Measurements from ENCODE around the gene DNAJB14.
A peak's percentile ranks its signal among the peaks of the same experiment; 100 is the strongest.

Gene DNAJB14

DNA sequence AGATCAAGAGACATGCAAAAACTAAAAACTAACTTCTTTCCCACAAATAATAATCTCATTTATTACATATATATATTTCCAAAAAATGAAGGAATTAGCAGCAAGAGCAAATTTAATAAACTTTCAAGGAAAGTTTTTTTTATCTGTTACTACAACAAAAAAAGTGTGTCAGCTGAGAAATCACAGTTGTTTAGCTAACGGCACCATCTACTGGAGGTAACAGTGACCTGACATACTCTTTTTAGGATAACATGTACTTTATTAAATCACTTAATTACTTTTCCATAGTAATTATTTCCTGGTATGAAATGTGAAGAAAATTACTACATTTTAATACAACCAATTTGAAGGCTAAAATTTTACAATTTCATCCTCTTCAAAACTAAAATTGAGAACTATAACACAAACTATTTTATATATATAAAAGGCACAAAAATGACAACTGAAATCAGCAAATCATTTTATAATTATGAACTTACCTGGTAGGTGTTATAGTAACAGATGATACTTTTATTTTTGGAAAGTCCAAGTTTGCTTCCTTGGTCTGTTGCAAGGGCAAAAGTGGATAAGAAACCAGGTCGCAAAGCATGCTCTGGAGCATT, 61.3 kb downstream of the DNAJB14 start:
- in situ Hi-C loops (cut with HindIII; ENCODE audit: low pct_ligation_motif_present, low pct_unique_long_range_greater_than_20kb, low sequenced_read_pairs): no loop called here

GRCh38 chr4:99879458-99879857, 67.0 kb downstream of the DNAJB14 start:
- in situ Hi-C loops (cut with HindIII; ENCODE audit: low pct_ligation_motif_present, low pct_unique_long_range_greater_than_20kb, low sequenced_read_pairs): no loop called here
- no peak for DNase-seq

More for the DNA sequence above, 61.3 kb downstream of the DNAJB14 start:
- DNase-seq: peak; percentile 53

GRCh38 chr4:99878604-99879003, 67.8 kb downstream of the DNAJB14 start:
- in situ Hi-C loops (cut with HindIII; ENCODE audit: low pct_ligation_motif_present, low pct_unique_long_range_greater_than_20kb, low sequenced_read_pairs): no loop called here
- no peak for DNase-seq

GRCh38 chr4:99876946-99877345, 69.5 kb downstream of the DNAJB14 start:
- DNase-seq: no peak
- in situ Hi-C loops (cut with HindIII; ENCODE audit: low pct_ligation_motif_present, low pct_unique_long_range_greater_than_20kb, low sequenced_read_pairs): no loop called here

GRCh38 chr4:99875071-99875470, 71.3 kb downstream of the DNAJB14 start:
- no peak for DNase-seq
- in situ Hi-C loops (cut with HindIII; ENCODE audit: low pct_ligation_motif_present, low pct_unique_long_range_greater_than_20kb, low sequenced_read_pairs): no loop called here

GRCh38 chr4:99872570-99872969, 73.8 kb downstream of the DNAJB14 start:
- in situ Hi-C loops (cut with HindIII; ENCODE audit: low pct_ligation_motif_present, low pct_unique_long_range_greater_than_20kb, low sequenced_read_pairs): no loop called here
- no peak for DNase-seq

GRCh38 chr4:99868126-99868596, 78.3 kb downstream of the DNAJB14 start:
- no peak for DNase-seq
- in situ Hi-C loops (cut with HindIII; ENCODE audit: low pct_ligation_motif_present, low pct_unique_long_range_greater_than_20kb, low sequenced_read_pairs): no loop called here

DNA sequence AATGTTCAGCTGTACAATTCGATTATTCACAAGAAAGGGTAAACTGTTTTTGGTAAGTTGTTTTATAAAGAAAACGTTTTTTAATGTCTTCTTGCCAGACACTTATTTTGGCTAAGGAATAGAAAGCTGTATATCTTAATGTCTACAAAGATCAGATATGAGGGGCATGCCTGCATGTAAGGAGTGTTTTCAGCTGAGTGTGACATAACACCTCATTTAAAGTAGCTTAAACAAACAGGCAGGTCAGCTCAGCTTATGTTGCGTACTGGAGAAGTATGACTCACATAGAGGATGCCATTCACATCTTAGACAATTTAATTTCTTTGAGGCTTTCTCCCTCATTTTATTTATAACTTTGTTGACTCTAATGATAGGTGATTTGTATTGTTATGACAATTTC, 82.6 kb downstream of the DNAJB14 start:
- in situ Hi-C loops (cut with HindIII; ENCODE audit: low pct_ligation_motif_present, low pct_unique_long_range_greater_than_20kb, low sequenced_read_pairs): no loop called here

GRCh38 chr4:99861120-99861905, 85.1 kb downstream of the DNAJB14 start:
- no peak for DNase-seq
- in situ Hi-C loops (cut with HindIII; ENCODE audit: low pct_ligation_motif_present, low pct_unique_long_range_greater_than_20kb, low sequenced_read_pairs): no loop called here

More for the DNA sequence above, 82.6 kb downstream of the DNAJB14 start:
- DNase-seq: no peak

GRCh38 chr4:99860521-99860920, 85.9 kb downstream of the DNAJB14 start:
- in situ Hi-C loops (cut with HindIII; ENCODE audit: low pct_ligation_motif_present, low pct_unique_long_range_greater_than_20kb, low sequenced_read_pairs): no loop called here

GRCh38 chr4:99859618-99860017, 86.8 kb downstream of the DNAJB14 start:
- DNase-seq: no peak

More at GRCh38 chr4:99860521-99860920, 85.9 kb downstream of the DNAJB14 start:
- DNase-seq: no peak

DNA sequence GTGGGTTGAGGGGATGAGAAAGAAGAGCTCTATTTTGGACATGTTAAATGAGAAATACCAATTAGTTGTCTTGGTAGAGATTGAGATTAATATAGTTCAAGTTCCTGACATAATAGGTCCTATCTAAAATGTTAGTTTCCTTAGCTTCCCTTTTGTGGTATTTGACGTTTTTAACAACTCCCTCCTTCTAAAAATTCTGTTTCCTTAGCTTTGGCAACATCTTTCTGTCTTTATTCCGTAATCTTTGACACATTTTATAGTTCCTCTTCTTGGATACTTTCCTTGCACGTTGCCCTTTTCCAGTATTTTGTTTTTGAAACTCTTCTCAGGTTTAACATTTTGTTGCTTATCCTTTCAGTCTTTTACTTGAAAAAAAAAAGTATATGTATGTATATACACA, 89.1 kb downstream of the DNAJB14 start:
- in situ Hi-C loops (cut with HindIII; ENCODE audit: low pct_ligation_motif_present, low pct_unique_long_range_greater_than_20kb, low sequenced_read_pairs): no loop called here
- no peak for DNase-seq

More at GRCh38 chr4:99859618-99860017, 86.8 kb downstream of the DNAJB14 start:
- in situ Hi-C loops (cut with HindIII; ENCODE audit: low pct_ligation_motif_present, low pct_unique_long_range_greater_than_20kb, low sequenced_read_pairs): no loop called here

DNA sequence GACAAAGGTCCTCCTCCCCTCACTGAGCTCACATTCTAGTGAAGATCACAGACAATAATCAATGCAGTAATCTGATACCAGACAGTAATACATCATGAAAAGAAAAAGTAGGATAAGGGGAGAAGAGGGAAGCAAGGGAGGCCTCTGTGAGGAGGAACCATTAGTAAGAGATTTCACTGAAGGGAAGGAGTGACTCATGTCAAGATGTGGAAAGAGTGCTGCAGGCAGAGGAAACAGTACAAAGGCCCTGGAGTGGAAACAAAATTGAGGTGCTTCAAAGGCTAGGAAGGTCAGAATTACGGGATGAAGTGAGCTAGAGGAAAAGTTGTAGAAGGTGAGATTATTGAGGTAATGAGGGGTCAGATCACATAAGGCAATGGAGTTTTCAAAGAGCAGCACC, 90.3 kb downstream of the DNAJB14 start:
- in situ Hi-C loops (cut with HindIII; ENCODE audit: low pct_ligation_motif_present, low pct_unique_long_range_greater_than_20kb, low sequenced_read_pairs): no loop called here
- DNase-seq: peak; percentile 9

DNA sequence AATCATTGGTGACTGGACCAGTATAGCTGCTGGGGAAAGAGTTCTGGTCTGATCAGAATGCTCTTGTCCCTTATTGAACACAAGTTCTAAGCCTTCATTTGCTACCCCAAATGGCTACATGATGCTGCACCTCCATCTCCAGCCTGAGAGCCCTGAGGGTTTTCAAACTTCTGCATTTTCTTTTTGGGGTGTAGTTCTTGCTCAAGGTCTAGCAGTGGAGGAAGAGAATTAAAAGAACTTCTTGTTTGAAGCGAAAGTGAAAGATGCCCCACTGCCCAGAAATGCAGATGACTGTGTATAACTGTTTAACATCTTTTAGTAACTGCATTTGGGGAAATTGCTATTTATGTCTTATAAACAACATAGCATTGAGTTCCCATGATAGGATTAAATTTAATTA, 90.7 kb downstream of the DNAJB14 start:
- DNase-seq: no peak
- in situ Hi-C loops (cut with HindIII; ENCODE audit: low pct_ligation_motif_present, low pct_unique_long_range_greater_than_20kb, low sequenced_read_pairs): no loop called here

- in situ Hi-C loops (cut with HindIII; ENCODE audit: low pct_ligation_motif_present, low pct_unique_long_range_greater_than_20kb, low sequenced_read_pairs): no loop called here
- no peak for DNase-seq
Measured at GRCh38 chr4:99853999-99854398, 92.4 kb downstream of the DNAJB14 start.

- in situ Hi-C loops (cut with HindIII; ENCODE audit: low pct_ligation_motif_present, low pct_unique_long_range_greater_than_20kb, low sequenced_read_pairs): no loop called here
- DNase-seq: no peak
Measured at GRCh38 chr4:99853190-99853589, 93.2 kb downstream of the DNAJB14 start.

- no peak for DNase-seq
- in situ Hi-C loops (cut with HindIII; ENCODE audit: low pct_ligation_motif_present, low pct_unique_long_range_greater_than_20kb, low sequenced_read_pairs): no loop called here
Measured at GRCh38 chr4:99852199-99852749, 94.1 kb downstream of the DNAJB14 start.

GRCh38 chr4:99848591-99849001, 97.8 kb downstream of the DNAJB14 start:
- in situ Hi-C loops (cut with HindIII; ENCODE audit: low pct_ligation_motif_present, low pct_unique_long_range_greater_than_20kb, low sequenced_read_pairs): no loop called here
- DNase-seq: no peak

GRCh38 chr4:99847362-99847976, 98.9 kb downstream of the DNAJB14 start:
- no peak for DNase-seq

More at GRCh38 chr4:99847362-99847976, 98.9 kb downstream of the DNAJB14 start:
- in situ Hi-C loops (cut with HindIII; ENCODE audit: low pct_ligation_motif_present, low pct_unique_long_range_greater_than_20kb, low sequenced_read_pairs): no loop called here
